SK-N-SH (cell line): Measurements from ENCODE around the gene HEXIM1. TPM values are rescaled to one million over a fixed set of nuclear protein-coding genes. Genes with fewer than 3 reads are reported as not detected.

ENCODE experiments used
- CTCF ChIA-PET: fragments of 300-600, 350-600 bp; formaldehyde crosslinking; extraction: SDS; loops from one replicate; lab custom pipeline; 2021; lab: Yijun Ruan, JAX
- POLR2A ChIA-PET: fragments of 350-600 bp; sonication (Branson Sonifier 250); formaldehyde crosslinking; extraction: SDS; loops from one replicate; lab custom pipeline; 2020; ENCODE audit warnings: antibody characterized with exemption, inconsistent platforms; lab: Yijun Ruan, JAX
- DNase-seq: peaks from one replicate; pipeline ENCODE4 v3.0.0; 2012
- H2AFZ ChIP-seq: fragments of 200-600 bp; sonication (generic); 2 replicates; pipeline ENCODE4 v1.8.1; 2016; ENCODE audit warnings: antibody characterized with exemption, mild to moderate bottlenecking, low read depth
- H3F3A ChIP-seq: fragments of 200-600 bp; sonication (generic); replicated peaks from 2 replicates; pipeline ENCODE3; 2016; ENCODE audit warnings: antibody characterized with exemption, mild to moderate bottlenecking; ENCODE audit not compliant: insufficient read depth
- H3K27ac ChIP-seq, 2 experiments: fragments of 200-500 bp in 1 of 2; fragments of 200-600 bp in 1 of 2; sonication (Bioruptor generic) in 1 of 2; sonication (generic), shearing (Covaris generic) in 1 of 2; 2 replicates each; pipeline versions ENCODE4 v1.5.1 to v1.6.1; 2014 to 2016; ENCODE audit warnings: low read depth in 2 of 2, inconsistent platforms in 1 of 2, low read length in 1 of 2, mild to moderate bottlenecking in 1 of 2, mixed read lengths in 1 of 2
- H3K27me3 ChIP-seq: fragments of 200-600 bp; sonication (generic), shearing (Covaris generic); 2 replicates; pipeline ENCODE4 v1.6.1; 2016; ENCODE audit warnings: mixed run types; ENCODE audit not compliant: insufficient read depth
- H3K36me3 ChIP-seq, 2 experiments: fragments of 200-500 bp in 1 of 2; fragments of 200-600 bp in 1 of 2; sonication (Bioruptor generic) in 1 of 2; sonication (generic) in 1 of 2; replicated peaks in 1 of 2; 2 replicates each; pipeline versions ENCODE3 to v1.5.1; 2014 to 2016; ENCODE audit warnings: low read length in 1 of 2, mild to moderate bottlenecking in 1 of 2; ENCODE audit not compliant: insufficient read depth in 2 of 2, control insufficient read depth in 1 of 2
- H3K4me1 ChIP-seq, 2 experiments: fragments of 200-500 bp in 1 of 2; fragments of 200-600 bp in 1 of 2; sonication (Bioruptor generic) in 1 of 2; sonication (generic), shearing (Covaris generic) in 1 of 2; 2 replicates each; pipeline versions ENCODE4 v1.5.1 to v1.6.1; 2014 to 2016; ENCODE audit warnings: low read depth in 1 of 2, low read length in 1 of 2, mixed run types in 1 of 2; ENCODE audit not compliant: insufficient read depth in 2 of 2, control insufficient read depth in 1 of 2
- H3K4me2 ChIP-seq: fragments of 200-600 bp; sonication (generic), shearing (Covaris generic); 2 replicates; pipeline ENCODE4 v1.6.1; 2017; ENCODE audit warnings: mixed run types
- H3K4me3 ChIP-seq, 2 experiments: fragments of 200-500 bp in 1 of 2; fragments of 200-600 bp in 1 of 2; sonication (Bioruptor generic) in 1 of 2; sonication (generic), shearing (Covaris generic) in 1 of 2; 2 replicates each; pipeline versions ENCODE4 v1.5.1 to v1.8.1; 2014 to 2016; ENCODE audit warnings: low read depth in 2 of 2, inconsistent platforms in 1 of 2, low read length in 1 of 2, mild to moderate bottlenecking in 1 of 2, mixed read lengths in 1 of 2, moderate library complexity in 1 of 2
- H3K79me2 ChIP-seq: fragments of 200-600 bp; sonication (generic); 2 replicates; pipeline ENCODE4 v1.8.1; 2017; ENCODE audit warnings: mild to moderate bottlenecking; ENCODE audit not compliant: insufficient read depth
- H3K9ac ChIP-seq: fragments of 200-600 bp; sonication (generic); 2 replicates; pipeline ENCODE4 v1.6.1; 2017; ENCODE audit warnings: mixed run types
- H3K9me2 ChIP-seq: fragments of 200-600 bp; sonication (generic); 2 replicates; pipeline ENCODE4 v1.6.1; 2017; ENCODE audit warnings: mixed run types
- H3K9me3 ChIP-seq: fragments of 200-600 bp; sonication (generic); 2 replicates; pipeline ENCODE4 v1.6.1; 2017; ENCODE audit warnings: mixed run types, mild to moderate bottlenecking, moderate library complexity
- H4K20me1 ChIP-seq: fragments of 200-600 bp; sonication (generic); 2 replicates; pipeline ENCODE4 v1.6.1; 2017; ENCODE audit warnings: mild to moderate bottlenecking, mixed run types; ENCODE audit not compliant: insufficient read depth
- CHD2 ChIP-seq: fragments of 150-350 bp; IDR thresholded peaks from 2 replicates; pipeline ENCODE4 v1.6.1; 2018; ENCODE audit warnings: low read length; ENCODE audit not compliant: partially characterized antibody
- EP300 ChIP-seq, 2 experiments: IDR thresholded peaks; 2 replicates each; pipeline versions ENCODE4 v1.4.0 to v1.6.1; 2012; ENCODE audit warnings: borderline replicate concordance in 1 of 2, low read depth in 1 of 2, low read length in 1 of 2
- EZH2phosphoT487 ChIP-seq: fragments of 200-600 bp; sonication (generic); IDR thresholded peaks from 2 replicates; pipeline ENCODE4 v1.6.1; 2017; ENCODE audit warnings: low read depth, mixed run types, mild to moderate bottlenecking, antibody characterized with exemption, moderate library complexity, borderline replicate concordance
- FOXJ3 ChIP-seq: sonication (generic); formaldehyde crosslinking; IDR thresholded peaks from 2 replicates; pipeline ENCODE4 v1.5.1; 2020; ENCODE audit warnings: mild to moderate bottlenecking, missing genetic modification reagents
- GABPA ChIP-seq: IDR thresholded peaks from 2 replicates; pipeline ENCODE4 v1.4.0; 2012; ENCODE audit warnings: low read depth, mild to moderate bottlenecking
- GATA2 ChIP-seq: sonication (generic); formaldehyde crosslinking; IDR thresholded peaks from 2 replicates; pipeline ENCODE4 v1.5.0; 2020; ENCODE audit warnings: mild to moderate bottlenecking, missing genetic modification reagents
- MEF2A ChIP-seq: IDR thresholded peaks from 2 replicates; pipeline ENCODE4 v1.4.0; 2012; ENCODE audit warnings: low read depth, borderline replicate concordance
- PBX3 ChIP-seq: IDR thresholded peaks from 2 replicates; pipeline ENCODE4; 2012
- RFX5 ChIP-seq: IDR thresholded peaks from 2 replicates; pipeline ENCODE4 v1.6.1; 2012; ENCODE audit warnings: mild to moderate bottlenecking, improper control_type of control experiment, low read length
- TAF1 ChIP-seq: IDR thresholded peaks from 2 replicates; pipeline ENCODE4 v1.6.1; 2012; ENCODE audit warnings: low read depth, mild to moderate bottlenecking, low read length, moderate library complexity, borderline replicate concordance
- WGBS: methylation state at CpG from one replicate; pipeline ENCODE4 v1.1.6; 2017; ENCODE audit warnings: low lambda C conversion rate; 5-methylcytosine and 5-hydroxymethylcytosine counted together
- polyA plus RNA-seq, 3 experiments: library from polyadenylated mRNA; depleted of rRNA; stranded (reverse); fragments of >200 nt; gene quantifications; 2 replicates each; pipeline ENCODE4 v1.2.3, GENCODE V29; 2012
- TF ChIP-seq, protein P1 (sequence below): IDR thresholded peaks from 2 replicates; pipeline ENCODE4 v1.4.0; 2012; ENCODE audit warnings: low read depth
- TF ChIP-seq, protein P2 (sequence below): IDR thresholded peaks from 2 replicates; pipeline ENCODE4 v1.4.0; 2012; ENCODE audit warnings: low read depth, borderline replicate concordance
- TF ChIP-seq, protein P3 (sequence below): IDR thresholded peaks from 2 replicates; pipeline ENCODE4 v1.4.0; 2012; ENCODE audit warnings: low read depth, borderline replicate concordance

Gene HEXIM1
- polyA plus RNA-seq, 1 of the 3 experiments (the other 2 are of a cell fraction), result 20.7 TPM

- H3K27ac ChIP-seq, result no peak overlapping the region
- WGBS, result 89% methylated on average over 4 of the region's 4 CpGs
- no peaks in the 10 kb centered on the region for H4K20me1 ChIP-seq
- H3K9me3 ChIP-seq, result no peaks in the 10 kb centered on the region
- H3K9ac ChIP-seq, result no peak overlapping the region
- ChIA-PET POLR2A (no interaction called here), CTCF (interaction anchor here (0.9 to 9.1 kb wide), 8 partner anchors 12 to 198 kb away, joined by 3 to 169 read pairs (median 4); partner anchors contain the start of genes ACBD4 and PLCD3)
- no peaks in the 10 kb centered on the region for H3F3A ChIP-seq
- H3K4me1 ChIP-seq, result peaks cover 0 to 28% of the 10 kb centered on the region in 2 experiments; a peak in 1 of 4 replicates
- no peak overlapping the region for H3K4me3 ChIP-seq
- no peak overlapping the region for H2AFZ ChIP-seq
- H3K79me2 ChIP-seq, result peaks cover 11% of the 10 kb centered on the region
- H3K27me3 ChIP-seq, result no peaks in the 10 kb centered on the region
- peaks cover 5 to 20% of the 10 kb centered on the region in 2 experiments for H3K36me3 ChIP-seq
- TF ChIP-seq TAF1 (no peak), PBX3 (no peak), FOXJ3 (CRISPR knock-in tag) (no peak)
- TF ChIP-seq, all 33 proteins: peak for 0
- H3K9me2 ChIP-seq, result no peaks in the 10 kb centered on the region
- DNase-seq, result no peak
- H3K4me2 ChIP-seq, result no peak overlapping the region
These were observed 30.9 kb upstream of the HEXIM1 start for GRCh38 chr17:45117334-45117733.

- no peak overlapping the region for H3K9ac ChIP-seq
These were observed 30.2 kb upstream of the HEXIM1 start for GRCh38 chr17:45117848-45118646.

More at GRCh38 chr17:45117848-45118646, 30.2 kb upstream of the HEXIM1 start:
- H3K79me2 ChIP-seq, result peaks cover 18% of the 10 kb centered on the region
- TF ChIP-seq, protein P1, sequence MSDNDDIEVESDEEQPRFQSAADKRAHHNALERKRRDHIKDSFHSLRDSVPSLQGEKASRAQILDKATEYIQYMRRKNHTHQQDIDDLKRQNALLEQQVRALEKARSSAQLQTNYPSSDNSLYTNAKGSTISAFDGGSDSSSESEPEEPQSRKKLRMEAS, result no peak
- TF ChIP-seq, protein P2, sequence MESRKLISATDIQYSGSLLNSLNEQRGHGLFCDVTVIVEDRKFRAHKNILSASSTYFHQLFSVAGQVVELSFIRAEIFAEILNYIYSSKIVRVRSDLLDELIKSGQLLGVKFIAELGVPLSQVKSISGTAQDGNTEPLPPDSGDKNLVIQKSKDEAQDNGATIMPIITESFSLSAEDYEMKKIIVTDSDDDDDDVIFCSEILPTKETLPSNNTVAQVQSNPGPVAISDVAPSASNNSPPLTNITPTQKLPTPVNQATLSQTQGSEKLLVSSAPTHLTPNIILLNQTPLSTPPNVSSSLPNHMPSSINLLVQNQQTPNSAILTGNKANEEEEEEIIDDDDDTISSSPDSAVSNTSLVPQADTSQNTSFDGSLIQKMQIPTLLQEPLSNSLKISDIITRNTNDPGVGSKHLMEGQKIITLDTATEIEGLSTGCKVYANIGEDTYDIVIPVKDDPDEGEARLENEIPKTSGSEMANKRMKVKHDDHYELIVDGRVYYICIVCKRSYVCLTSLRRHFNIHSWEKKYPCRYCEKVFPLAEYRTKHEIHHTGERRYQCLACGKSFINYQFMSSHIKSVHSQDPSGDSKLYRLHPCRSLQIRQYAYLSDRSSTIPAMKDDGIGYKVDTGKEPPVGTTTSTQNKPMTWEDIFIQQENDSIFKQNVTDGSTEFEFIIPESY, result no peak
- TF ChIP-seq EZH2phosphoT487, result no peak
- TF ChIP-seq, protein P3, sequence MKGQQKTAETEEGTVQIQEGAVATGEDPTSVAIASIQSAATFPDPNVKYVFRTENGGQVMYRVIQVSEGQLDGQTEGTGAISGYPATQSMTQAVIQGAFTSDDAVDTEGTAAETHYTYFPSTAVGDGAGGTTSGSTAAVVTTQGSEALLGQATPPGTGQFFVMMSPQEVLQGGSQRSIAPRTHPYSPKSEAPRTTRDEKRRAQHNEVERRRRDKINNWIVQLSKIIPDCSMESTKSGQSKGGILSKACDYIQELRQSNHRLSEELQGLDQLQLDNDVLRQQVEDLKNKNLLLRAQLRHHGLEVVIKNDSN, result no peak
- no peak for TF ChIP-seq CHD2
- no peak for TF ChIP-seq MEF2A
- TF ChIP-seq GATA2 (CRISPR knock-in tag), result no peak
- no peak for TF ChIP-seq RFX5
- no peak for TF ChIP-seq EP300 (IDR thresholded peaks at IDR 0.05; ENCODE audit: borderline replicate concordance in 1 of 2, low read depth in 1 of 2, low read length in 1 of 2)
- TF ChIP-seq GABPA, result no peak
- TF ChIP-seq, all 33 proteins: peak for 0
- H3K27me3 ChIP-seq, result no peaks in the 10 kb centered on the region
- peaks cover 5 to 14% of the 10 kb centered on the region in 2 experiments for H3K36me3 ChIP-seq
- POLR2A ChIA-PET, result no interaction called here
- H3F3A ChIP-seq, result no peaks in the 10 kb centered on the region
- no peak overlapping the region for H3K4me3 ChIP-seq
- H3K4me1 ChIP-seq, result peaks cover 2 to 28% of the 10 kb centered on the region in 2 experiments; a peak in 2 of 4 replicates
- H4K20me1 ChIP-seq, result no peaks in the 10 kb centered on the region
- H3K9me2 ChIP-seq, result no peaks in the 10 kb centered on the region
- H3K9me3 ChIP-seq, result no peaks in the 10 kb centered on the region
- DNase-seq, result no peak
- H3K4me2 ChIP-seq, result no peak overlapping the region
- 96% methylated on average over 11 of the region's 20 CpGs for WGBS
- H2AFZ ChIP-seq, result no peak overlapping the region
- no peak overlapping the region for H3K27ac ChIP-seq
- CTCF ChIA-PET, result interaction anchor here (0.9 to 9.1 kb wide), 9 partner anchors 13 to 198 kb away, joined by 3 to 169 read pairs (median 5); partner anchors contain the start of genes ACBD4 and PLCD3
